22Rv1 (cell line): Measurements from ENCODE around the gene GIPR.

ENCODE experiments used
- CTCF ChIP-seq: fragments of 450-650 bp; IDR thresholded peaks from 2 replicates; pipeline ENCODE4 v1.5.1; 2017; ENCODE audit warnings: mild to moderate bottlenecking
- ZFX ChIP-seq: fragments of 450-650 bp; IDR thresholded peaks from 2 replicates; pipeline ENCODE4 v1.6.1; 2017; ENCODE audit warnings: antibody characterized with exemption, borderline replicate concordance

- no peak for TF ChIP-seq CTCF
- no peak for TF ChIP-seq ZFX
Observed at GRCh38 chr19:45663800-45664199, 4.2 kb upstream of the GIPR start.
